CD4-positive, alpha-beta T cell treated with Interleukin-17A for 4 hours (primary cell): ENCODE data around the gene PUS3.
A peak's percentile ranks its signal among the peaks of the same experiment; 100 is the strongest.

Source experiments
- DNase-seq: peaks from one replicate; pipeline ENCODE4 v3.0.0-alpha.2; 2020; ENCODE audit warnings: mixed read lengths

Gene PUS3, protein sequence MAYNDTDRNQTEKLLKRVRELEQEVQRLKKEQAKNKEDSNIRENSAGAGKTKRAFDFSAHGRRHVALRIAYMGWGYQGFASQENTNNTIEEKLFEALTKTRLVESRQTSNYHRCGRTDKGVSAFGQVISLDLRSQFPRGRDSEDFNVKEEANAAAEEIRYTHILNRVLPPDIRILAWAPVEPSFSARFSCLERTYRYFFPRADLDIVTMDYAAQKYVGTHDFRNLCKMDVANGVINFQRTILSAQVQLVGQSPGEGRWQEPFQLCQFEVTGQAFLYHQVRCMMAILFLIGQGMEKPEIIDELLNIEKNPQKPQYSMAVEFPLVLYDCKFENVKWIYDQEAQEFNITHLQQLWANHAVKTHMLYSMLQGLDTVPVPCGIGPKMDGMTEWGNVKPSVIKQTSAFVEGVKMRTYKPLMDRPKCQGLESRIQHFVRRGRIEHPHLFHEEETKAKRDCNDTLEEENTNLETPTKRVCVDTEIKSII

DNA sequence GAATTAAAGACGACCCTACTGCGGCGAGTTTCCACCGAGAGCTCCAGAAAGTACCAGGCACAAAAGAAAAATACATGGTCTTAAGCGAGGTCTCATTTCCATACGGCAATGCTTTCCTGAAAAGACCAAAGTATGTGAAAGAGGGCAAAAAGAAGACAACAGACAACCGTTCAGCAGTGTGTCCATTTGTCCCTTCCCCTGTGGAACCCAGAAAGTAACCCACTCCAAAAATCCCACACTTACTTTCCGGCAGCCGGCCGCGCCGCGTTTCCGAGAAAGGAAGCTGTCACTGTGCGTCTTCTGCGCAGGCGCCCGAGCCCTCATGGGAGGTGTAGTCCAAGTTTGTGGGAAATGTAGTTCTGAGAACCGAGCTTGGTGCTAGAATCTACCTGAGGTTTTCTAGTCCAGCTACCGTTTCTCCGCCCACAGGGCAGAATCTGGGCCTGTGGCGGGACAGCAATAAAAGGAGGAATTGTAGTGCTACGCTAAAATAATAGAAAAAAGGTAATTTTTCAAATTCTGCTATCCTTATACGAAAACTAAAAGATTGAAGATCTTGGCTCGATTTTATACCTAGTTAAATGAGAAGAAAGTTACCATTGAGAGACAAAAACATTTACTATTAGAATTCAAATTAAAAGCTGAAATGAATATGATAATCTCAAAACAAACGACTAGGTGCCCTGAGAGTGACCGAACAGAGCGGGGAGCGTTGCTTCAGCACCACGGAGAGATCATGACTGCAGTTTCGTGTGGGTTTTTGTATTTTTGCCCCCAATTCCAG lies at the start of gene PUS3:
PUS3 (minus strand) TSS at position 280 of the 784 bp plus-strand sequence. CDS start 6,922 bp downstream, outside the sequence.
- peak; percentile 89 for DNase-seq

DNA sequence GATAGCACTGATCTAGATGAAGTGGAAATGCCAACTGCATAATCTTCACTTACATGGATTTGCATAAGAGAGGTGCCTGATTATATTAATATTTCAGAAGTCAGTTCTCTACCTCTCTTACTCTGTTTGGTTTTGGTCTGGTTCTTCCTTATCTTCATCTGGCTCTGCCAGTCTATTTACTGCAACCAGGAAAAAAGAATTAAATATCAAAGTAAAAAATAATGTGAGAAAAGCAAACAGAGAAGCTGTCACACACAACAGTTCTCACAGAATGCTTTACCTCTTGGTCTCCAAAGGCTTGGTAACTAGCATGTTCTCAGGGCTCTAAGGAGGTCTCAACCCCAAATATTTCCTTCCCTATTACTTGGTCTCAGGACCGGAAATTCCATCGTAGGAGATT lies 49.6 kb upstream of the PUS3 start:
- no peak for DNase-seq

DNA sequence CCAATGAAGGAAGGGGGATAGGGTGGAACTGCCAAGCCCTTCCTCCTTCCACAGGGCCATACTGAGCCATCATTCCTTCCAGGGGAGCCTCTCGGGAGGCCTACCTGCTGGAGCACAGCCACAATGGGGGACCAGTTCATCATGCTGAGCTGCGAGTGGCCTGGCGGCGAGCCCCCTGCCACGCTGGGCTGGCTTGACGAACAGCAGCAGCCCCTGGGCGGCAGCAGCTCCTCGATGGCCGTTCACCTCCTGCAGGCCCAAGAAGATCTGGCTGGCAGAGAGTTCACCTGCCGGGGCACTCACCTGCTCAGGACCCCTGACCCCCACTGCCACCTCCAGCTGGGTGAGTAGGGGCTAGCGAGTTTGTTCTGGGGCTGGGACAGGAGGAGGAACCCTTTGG lies 48.7 kb upstream of the PUS3 start:
- no peak for DNase-seq

DNA sequence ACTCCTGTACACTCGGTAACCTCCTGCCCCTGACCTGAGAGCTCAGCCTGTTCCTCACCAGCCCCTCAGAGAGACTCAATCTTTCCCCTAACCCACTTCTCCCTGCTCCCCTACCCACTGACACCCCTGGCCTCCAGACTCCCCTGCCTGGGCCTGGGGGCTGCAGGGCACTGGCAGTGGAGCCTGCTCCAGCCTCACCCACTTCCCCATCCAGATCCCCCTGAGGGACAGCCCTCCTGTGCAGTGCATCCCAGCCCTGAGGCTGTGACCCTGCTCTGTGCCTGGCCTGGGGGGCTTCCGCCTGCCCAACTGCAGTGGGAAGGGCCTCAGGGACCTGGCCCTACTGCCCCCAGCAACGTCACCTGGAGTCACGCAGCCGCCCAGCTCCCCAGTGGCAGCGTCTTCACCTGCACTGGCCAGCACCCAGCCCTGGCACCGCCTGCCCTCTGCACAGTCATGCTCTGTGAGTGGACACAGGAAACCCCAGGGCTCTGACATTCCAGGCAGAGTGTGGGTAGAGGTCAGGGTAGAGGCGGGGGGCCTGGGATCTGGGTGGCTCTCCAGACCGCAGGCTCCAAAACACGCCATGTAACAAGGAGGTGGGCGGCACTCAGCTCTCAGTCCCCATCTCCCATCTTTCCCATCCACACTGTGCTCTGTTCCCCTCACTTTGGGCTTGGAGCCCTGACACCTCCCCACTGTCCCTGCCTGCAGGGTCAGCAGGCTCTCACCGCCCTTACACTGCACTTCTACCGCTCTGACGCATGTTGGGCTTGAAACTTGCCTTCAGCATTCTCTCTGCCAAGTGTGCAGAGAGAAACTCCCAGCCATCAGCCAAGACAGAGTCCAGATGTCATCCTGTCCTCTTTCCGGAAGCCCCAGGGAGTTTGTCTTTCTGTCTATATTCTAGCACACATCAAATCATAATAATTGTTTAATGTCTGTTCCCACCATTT lies 48.0 kb upstream of the PUS3 start:
- no peak for DNase-seq

DNA sequence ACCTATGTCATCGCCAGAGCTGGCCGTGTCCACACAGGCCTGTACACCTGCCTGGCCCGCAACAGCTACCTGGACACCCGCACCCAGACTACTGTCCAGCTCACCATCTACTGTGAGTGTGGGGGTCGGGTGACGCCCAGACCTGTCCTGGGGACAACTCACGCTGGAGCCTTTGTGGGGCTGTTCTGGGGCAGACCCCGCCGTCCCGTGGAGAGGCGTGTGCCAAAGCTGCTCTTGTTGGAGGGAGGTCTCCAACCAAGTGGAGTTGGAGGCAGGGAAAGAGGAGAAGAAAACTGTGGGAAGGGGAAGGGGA lies 47.1 kb upstream of the PUS3 start:
- no peak for DNase-seq

DNA sequence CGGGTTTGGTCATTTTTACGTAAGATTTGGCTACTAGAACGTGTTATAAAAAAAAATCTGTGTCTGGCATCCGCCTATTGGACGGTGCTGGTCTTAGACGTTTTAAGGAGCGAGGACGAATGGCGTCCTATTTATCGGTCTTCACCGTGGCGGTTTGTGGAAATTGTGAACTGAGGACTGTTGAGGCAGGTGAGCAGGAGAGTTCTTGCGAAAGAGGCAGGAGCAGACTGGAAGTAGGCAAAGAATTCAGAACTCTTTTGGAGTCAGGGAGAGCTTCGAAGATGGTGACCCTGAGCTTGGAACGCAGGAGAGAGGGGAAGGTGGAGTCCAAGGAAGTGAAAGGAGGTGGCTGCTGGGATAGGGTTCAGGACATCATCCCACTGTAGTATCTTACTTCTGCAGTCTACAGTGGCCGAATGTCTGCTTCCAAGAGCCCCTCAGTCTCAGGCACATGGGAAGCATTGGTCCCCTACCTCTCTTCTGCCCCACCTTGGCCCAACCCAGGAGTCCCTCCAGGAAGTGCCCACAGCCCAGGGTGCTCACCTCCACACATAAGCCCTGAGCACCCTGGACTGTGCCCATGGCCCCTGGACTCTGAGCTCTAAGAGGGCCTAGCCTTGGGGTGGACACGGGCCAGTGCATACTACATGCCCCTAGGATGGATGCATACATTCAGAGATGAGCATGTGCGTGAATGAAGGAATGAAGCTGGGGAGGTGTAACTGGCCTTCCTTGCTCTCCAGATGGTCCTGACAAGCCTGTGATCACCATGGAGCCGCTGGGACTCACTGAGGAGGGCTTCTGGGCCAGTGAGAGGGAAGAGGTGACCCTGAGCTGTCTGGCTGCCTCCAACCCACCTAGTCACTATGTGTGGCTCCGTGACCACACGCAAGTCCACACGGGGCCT lies 46.5 kb upstream of the PUS3 start:
- no peak for DNase-seq

DNA sequence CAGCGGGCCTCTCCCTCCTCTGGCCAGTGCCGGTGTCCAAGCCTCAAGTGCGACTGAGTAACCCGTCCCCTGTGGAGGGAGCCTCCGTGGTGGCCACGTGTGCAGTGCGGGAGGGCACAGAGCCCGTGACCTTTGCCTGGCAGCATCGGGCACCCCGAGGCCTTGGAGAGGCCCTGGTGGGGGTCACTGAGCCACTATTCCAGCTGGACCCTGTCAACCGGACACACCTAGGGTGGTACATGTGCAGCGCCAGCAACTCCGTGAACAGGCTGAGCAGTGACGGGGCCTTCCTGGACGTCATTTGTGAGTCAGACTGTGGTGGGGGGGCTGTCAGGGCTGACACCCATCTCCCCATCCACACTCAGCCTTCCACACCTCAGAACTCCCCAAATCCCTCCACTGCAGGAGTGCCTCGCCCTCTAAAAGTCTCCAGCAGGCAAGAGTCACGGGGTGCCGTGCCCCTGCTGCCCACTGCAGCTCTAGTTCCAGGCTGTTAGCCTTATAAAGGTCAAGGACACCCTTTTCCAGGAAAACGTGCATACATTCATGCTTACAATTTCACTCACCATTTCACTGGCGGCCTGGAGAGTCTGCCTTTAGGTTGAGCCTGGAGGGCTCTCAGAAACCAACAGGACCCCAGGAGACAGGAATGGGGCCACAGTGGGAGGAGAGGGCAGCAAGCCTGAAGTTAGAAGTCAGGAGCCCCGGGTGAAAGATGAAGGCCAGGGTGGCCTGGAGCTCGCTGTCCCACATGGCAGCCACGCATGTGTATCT lies 45.5 kb upstream of the PUS3 start:
- no peak for DNase-seq

DNA sequence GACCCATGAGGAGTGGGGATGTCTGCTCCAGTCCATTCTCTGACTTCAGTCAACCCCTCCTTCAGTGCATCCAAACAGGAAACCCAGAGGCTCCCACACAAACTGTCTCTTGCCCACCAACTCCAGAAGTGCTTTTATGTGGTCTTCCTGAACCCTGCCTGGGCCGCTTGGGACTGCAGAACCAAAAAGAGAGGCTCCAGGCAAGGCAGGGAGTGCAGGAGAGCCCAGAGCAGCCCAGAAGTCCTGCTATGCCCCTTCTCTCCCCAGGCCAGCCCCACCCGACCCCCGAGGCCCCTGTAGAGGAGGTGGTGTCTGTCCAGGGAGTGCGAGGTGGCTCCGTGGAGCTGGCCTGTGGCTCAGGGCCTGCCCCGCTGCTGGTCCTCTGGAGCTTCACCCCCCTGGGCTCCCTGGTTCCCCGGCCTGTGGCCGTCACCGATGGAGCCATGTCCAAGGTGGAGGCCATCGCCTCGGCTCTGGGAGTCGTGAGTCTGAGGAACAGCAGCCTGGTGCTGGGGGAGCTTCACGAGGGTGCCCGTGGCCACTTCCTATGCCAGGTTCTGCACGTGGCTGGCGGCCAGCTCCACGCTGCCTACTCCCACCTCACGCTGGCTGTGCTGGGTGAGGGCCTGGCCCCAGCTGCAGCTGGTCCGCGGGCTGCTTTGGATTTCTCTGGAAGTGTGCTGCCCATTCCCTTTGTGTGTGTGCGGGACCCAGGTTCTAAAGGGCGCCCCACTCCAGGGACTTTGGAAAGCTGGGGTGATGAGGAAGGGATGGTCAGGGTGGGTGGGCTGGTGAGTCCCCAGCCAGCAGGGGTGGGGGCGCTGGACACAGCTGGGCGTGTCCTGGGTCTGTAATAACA lies 44.6 kb upstream of the PUS3 start:
- no peak for DNase-seq

DNA sequence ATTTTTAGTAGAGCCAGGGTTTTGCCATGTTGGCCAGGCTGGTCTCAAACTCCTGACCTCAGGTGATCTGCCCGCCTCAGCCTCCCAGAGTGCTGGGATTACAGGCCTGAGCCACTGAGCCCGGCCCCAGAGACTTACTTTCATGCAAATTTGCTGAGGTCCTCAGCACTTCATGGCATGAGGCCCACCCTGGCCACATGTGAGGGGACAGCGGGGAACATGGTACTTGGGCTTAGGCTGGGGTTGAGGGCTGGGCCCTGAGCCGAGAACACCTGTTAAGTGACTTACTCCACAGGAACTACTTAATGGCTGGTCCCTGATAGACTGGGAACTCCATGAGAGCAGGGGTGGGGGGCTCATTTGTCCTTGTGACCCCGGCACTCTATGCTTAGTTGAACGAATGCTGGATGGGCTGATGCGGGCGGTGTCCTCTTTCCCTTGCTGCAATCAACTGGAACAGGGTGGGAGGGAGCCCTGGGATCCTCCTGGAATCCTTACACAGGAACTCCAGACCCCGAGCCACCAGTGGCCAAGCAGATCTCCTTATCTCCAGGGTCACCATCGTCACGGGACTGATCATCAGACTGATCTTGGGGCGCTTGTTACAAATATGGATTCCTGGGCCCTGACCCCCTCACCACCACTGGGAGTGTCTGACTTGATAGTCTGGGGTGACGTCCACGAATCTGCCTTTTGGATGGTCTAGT lies 43.9 kb upstream of the PUS3 start:
- DNase-seq: no peak

DNA sequence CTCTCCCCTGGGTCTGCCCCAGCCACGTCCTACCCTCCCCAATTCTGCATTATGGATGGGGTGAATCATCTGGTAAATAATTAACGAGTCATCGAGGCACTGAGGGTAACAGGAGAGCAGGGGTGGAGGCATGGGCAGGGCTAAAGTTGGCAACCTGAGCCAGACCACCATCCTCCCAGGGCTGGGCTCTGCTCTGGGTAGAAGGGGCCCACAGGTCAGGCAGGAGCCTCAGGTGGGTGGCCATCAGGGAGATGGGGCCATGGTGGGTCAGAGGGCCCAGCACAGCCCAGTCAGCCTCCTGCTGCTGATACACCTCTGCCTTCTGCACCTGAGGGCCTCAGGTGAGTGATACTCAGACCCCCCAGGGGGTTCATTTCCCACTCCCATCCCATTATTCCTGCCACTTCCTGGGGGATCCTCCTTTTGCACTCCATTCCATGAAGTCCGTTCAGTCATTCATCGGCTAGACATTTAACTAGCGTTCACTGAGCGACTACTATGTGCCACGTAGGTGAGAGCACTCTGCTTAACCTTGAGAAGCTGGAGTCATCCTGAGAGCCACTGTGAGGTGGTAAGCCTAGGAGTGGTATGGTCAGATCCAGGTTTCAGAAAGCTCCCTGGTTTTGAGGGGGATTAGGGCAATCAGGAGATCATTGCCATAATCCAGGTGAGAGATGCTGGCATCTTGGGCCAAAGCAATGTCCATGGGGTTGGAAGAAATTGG lies 43.0 kb upstream of the PUS3 start, which contains the start of gene VSIG10L2:
VSIG10L2 (plus strand) TSS at position 248 of the 724 bp plus-strand sequence; CDS start at position 260, 12 bp downstream.
- no peak for DNase-seq

DNA sequence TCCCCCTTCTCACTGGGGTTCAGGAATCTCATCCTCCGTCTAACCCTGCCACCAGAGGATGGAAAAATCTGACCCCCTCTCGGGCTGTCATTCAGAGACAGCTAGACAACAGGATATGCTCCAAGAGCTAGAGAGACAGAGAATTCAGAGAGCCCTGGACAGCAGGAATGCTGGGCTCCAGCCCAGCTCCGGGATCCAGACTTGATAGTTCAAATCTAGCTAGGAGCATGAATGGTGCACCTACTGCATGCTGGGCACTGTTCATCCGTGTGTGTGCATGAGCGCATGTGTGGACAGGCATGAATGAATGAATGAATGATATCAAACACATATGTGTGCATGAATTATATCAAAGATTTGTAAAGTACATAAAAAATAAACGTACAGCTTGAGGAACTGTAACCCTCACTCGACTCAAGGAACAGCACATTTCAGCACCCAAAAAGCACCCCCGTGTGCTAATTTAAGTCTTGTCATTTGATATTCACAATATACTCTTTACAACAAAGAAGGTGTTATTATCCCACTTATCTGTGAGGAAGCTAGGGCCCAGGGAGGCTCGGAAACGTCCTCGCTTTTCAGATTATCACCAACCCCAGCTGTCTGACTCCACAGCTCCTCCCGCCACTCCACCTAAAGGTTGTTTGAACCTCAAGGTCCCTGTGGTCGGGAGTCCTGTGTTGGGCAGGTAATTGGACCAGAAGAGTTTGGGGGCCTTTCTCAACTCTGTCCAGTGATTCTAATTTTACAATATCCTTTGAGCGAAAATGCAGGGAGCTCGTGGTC lies 42.2 kb upstream of the PUS3 start:
- no peak for DNase-seq

DNA sequence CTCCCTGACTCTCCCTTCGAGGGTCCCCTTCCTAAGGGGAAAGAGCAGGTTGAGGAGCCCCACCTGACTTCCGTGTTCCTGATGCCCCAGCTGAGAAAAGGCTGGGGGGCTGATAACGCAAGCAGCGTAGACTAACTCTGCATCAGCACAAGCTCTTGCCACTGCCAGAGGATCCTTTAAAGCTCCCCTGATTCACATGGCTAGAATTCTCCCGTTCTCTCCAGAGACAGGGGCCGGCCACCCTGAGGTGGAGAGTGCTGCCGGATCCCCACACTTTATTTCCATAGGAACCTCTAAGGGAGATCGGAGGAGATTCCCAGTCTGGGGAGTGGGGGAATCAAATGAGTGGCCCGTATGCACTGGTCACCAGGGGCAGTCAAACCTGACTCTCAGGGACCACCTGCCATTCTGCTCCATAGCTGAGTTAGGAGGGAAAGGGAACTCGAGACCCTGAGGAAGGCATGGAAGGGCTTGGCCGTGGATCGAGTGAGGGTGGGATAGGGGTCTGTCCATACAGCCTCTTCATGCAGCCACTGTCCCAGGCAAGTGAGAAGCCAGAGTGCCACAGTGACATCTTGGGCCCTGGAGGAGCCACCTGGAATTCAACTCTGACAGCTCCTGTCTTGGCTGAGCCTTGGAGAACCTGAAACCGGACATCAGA lies 41.5 kb upstream of the PUS3 start:
- no peak for DNase-seq

DNA sequence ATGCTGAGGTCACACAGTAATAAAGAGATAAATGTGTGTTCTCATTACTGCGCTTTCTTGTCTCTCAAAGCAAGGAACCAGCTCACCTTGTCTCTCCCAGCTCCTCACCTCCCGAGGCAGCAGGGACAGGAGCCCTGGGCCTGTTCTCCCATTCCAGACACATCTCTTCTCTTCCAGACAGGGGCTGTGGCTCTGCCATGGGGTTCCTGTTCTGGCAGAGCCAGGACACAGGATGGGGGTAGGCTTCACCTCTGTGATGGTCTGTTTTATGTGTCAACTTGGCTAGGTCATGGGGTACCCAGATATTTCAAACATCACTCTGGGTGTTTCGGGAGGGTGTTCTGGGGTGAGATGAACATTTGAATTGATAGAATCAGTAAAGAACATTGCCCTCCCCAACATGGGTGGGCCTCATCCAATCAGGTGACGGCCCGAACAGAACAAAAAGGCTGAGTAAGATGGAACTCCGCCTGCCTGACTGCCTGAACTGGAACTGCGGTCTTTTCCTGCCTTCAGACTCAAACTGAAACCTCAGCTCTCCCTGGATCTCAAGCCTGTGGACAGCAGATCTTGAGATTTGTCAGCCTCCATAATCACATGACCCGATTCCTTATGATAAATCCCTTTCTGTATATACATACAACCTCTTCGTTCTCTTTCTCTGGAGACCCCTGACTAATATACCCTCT lies 40.8 kb upstream of the PUS3 start:
- DNase-seq: no peak

DNA sequence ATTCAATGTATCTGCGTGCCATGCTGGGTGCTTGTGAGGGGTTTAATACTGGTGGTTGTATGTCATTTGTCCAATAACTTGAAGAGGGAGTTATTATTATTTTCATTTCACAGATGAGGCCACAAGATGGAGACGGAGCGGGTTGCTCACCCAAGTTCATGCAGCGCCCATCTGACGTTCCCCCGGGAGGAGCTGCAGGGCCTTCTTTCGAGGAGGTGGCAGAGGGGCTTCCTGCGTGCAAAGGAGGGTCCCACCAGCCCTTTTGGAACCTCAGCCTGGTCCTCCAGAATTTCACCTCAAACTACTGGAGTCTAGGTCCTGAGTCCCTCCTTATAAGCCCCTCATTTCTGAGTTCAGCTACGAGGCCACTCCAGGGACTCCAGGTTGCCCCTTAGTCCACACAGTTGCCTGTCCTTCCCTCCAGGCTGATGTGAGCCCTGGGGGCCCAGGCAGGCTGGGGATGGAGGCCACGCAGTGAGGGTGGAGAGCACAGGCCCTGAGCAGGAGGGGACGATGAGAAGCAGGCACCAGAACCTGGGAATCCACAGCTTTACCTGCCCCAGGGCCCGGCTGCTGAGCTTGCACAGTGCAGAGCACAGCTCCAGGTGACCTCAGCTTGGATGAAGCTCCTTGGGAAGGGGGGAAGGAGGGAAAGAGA lies 39.9 kb upstream of the PUS3 start:
- no peak for DNase-seq

DNA sequence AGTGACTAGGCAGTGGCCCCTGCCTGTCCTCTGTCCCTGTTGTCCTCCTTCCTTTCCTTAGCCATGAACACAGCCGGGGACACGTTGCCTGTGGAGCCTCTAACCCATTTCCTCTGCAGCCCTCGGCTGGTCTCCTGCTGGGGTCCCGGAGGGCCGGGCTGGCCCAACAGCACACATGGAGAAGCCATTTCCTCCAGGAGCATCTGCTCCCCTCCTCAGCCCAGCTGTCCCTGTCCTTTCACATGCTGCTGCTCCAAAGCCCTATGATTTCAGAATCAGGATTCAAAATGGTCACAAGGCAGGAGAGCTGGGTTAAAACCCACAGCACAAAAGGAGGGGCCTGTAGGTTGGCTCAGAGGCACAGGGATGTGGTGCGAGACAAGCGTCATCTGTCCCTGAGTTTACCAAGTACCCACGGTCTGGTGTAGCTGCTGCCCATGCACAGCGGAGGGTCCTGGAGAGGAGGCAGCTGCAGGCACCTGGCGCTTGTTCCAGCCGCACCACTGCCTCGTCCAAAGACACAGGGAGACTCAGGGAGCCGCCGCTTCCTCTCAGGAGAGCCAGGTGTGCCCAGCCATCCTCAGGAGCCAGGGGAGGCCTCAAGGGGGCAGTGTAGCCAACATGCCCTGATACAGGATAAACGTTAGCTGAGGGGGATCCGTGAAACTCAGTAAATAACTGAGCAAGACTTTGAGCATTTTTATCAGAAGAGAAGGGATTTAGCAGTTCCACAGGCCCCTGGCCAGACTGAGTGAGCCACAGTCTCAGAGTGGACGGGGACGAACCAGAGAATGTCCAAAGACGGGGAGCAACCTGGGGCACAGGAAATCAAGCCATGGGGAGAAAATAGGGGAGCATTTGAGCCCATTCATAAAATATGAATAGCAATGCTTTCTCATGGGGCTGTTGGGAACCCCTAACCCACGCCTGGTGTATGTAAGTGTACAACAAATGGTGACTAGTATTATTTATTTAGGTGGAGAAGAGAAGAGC lies 38.9 kb upstream of the PUS3 start:
- peak; percentile 64 for DNase-seq
